ENCODE data around the gene GRK5.

The GRK5 gene

GRCh38 chr10:119367841-119368549 lies 160.6 kb downstream of the GRK5 start:
- no peak for DNase-seq

GRCh38 chr10:119368581-119368980 lies 161.2 kb downstream of the GRK5 start:
- no peak for DNase-seq

GRCh38 chr10:119368991-119369869 lies 161.9 kb downstream of the GRK5 start:
- DNase-seq = no peak

- DNase-seq = no peak
Observed at GRCh38 chr10:119370111-119370741, 162.9 kb downstream of the GRK5 start.

GRCh38 chr10:119370972-119371703 lies 163.8 kb downstream of the GRK5 start:
- DNase-seq = no peak

- no peak for DNase-seq
Observed at GRCh38 chr10:119371704-119372663, 164.6 kb downstream of the GRK5 start.

GRCh38 chr10:119373294-119374102 lies 166.1 kb downstream of the GRK5 start:
- no peak for DNase-seq

GRCh38 chr10:119374236-119374635 lies 166.9 kb downstream of the GRK5 start:
- no peak for DNase-seq

- no peak for DNase-seq
Observed at GRCh38 chr10:119375574-119376272, 168.4 kb downstream of the GRK5 start.

GRCh38 chr10:119377451-119377957 lies 170.1 kb downstream of the GRK5 start:
- DNase-seq = no peak

- DNase-seq = no peak
Observed at GRCh38 chr10:119377958-119378736, 170.8 kb downstream of the GRK5 start.

- DNase-seq = no peak
Observed at GRCh38 chr10:119378737-119379067, 171.3 kb downstream of the GRK5 start.

GRCh38 chr10:119379466-119380071 lies 172.2 kb downstream of the GRK5 start:
- DNase-seq = no peak

- DNase-seq = no peak
Observed at GRCh38 chr10:119383174-119383856, 175.9 kb downstream of the GRK5 start.

- no peak for DNase-seq
Observed at GRCh38 chr10:119384127-119384526, 176.8 kb downstream of the GRK5 start.

GRCh38 chr10:119386666-119387065 lies 179.3 kb downstream of the GRK5 start:
- no peak for DNase-seq

GRCh38 chr10:119388849-119389345 lies 181.5 kb downstream of the GRK5 start:
- no peak for DNase-seq
